T-cell (primary cell): ENCODE data around the gene LSS. TPM values are rescaled to one million over a fixed set of nuclear protein-coding genes. Genes with fewer than 3 reads are reported as not detected.

Experiments used
- ATAC-seq, 4 experiments: fragments of 200-7000 bp in 3 of 4; fragments of 150-1000 bp in 1 of 4; cut with Tn5 transposase; replicated peaks in 1 of 4; 1 replicate in 3 of 4; 2 replicates in 1 of 4; pipeline ENCODE4 v1.10.0; 2021; ENCODE audit warnings: moderate library complexity in 3 of 4, mild to moderate bottlenecking in 2 of 4, moderate number of reproducible peaks in 1 of 4
- CTCF ChIA-PET, 2 donors: fragments of 300-600 bp; sonication (Branson Sonifier 250); formaldehyde crosslinking; loops; one replicate each; lab custom pipeline; 2022; ENCODE audit warnings: antibody characterized with exemption in 2 of 2; lab: Charles Lee
- POLR2A ChIA-PET, 2 donors: fragments of 300-600 bp; sonication (Branson Sonifier 250); formaldehyde crosslinking; loops; one replicate each; lab custom pipeline; 2022; ENCODE audit warnings: antibody characterized with exemption in 2 of 2; lab: Charles Lee
- DNase-seq, 35 experiments: peaks; one replicate each; pipeline versions ENCODE4 v3.0.0 to v3.0.0-alpha.2; 2013 to 2023
- H3K27ac ChIP-seq: one replicate; pipeline ENCODE4 v1.5.1; 2013; ENCODE audit warnings: low read length
- H3K27me3 ChIP-seq, 2 experiments: replicated peaks in 1 of 2; 1 replicate in 1 of 2; 2 replicates in 1 of 2; pipeline versions ENCODE4 v1.6.1 to v1.7.0; 2013; ENCODE audit warnings: low read length in 1 of 2, mixed read lengths in 1 of 2; ENCODE audit not compliant: control insufficient read depth in 2 of 2, insufficient read depth in 2 of 2; ENCODE audit errors: extremely low read depth in 1 of 2
- H3K36me3 ChIP-seq, 2 donors: 1 replicate in 1 of 2; 2 replicates in 1 of 2; pipeline versions ENCODE4 v1.6.1 to v1.7.0; 2013; ENCODE audit warnings: low read length in 1 of 2; ENCODE audit not compliant: control insufficient read depth in 2 of 2, insufficient read depth in 1 of 2; ENCODE audit errors: extremely low read depth in 1 of 2
- H3K4me1 ChIP-seq, 2 experiments: 1 replicate in 1 of 2; 2 replicates in 1 of 2; pipeline versions ENCODE4 v1.6.1 to v1.7.0; 2013; ENCODE audit warnings: low read length in 2 of 2, mixed read lengths in 1 of 2; ENCODE audit not compliant: insufficient read depth in 2 of 2, control insufficient read depth in 1 of 2; ENCODE audit errors: extremely low read depth in 1 of 2
- H3K4me3 ChIP-seq, 2 donors: 1 replicate in 1 of 2; 2 replicates in 1 of 2; pipeline versions ENCODE4 v1.5.1 to v1.7.0; 2013; ENCODE audit warnings: mild to moderate bottlenecking in 2 of 2, low read length in 1 of 2, moderate library complexity in 1 of 2; ENCODE audit not compliant: control insufficient read depth in 1 of 2; ENCODE audit errors: extremely low read depth in 1 of 2
- H3K9me3 ChIP-seq: 2 replicates; pipeline ENCODE4 v1.7.0; 2013
- H3K27ac Mint-ChIP-seq, 2 donors: one replicate each; pipeline ENCODE4 v1.8.0; 2020 to 2021; ENCODE audit warnings: mild to moderate bottlenecking in 2 of 2, mixed read lengths in 2 of 2
- H3K27me3 Mint-ChIP-seq, 2 donors: one replicate each; pipeline ENCODE4 v1.8.0; 2021 to 2022; ENCODE audit warnings: mixed read lengths in 2 of 2
- H3K36me3 Mint-ChIP-seq: one replicate; pipeline ENCODE4 v1.8.0; 2021; ENCODE audit warnings: mixed read lengths
- H3K4me1 Mint-ChIP-seq, 3 donors: one replicate each; pipeline ENCODE4 v1.8.0; 2020 to 2022; ENCODE audit warnings: mixed read lengths in 3 of 3, mild to moderate bottlenecking in 1 of 3
- H3K4me3 Mint-ChIP-seq, 3 donors: one replicate each; pipeline ENCODE4 v1.8.0; 2020 to 2022; ENCODE audit warnings: mild to moderate bottlenecking in 3 of 3, mixed read lengths in 3 of 3, moderate library complexity in 3 of 3
- H3K9me3 Mint-ChIP-seq, 3 donors: one replicate each; pipeline ENCODE4 v1.8.0; 2020 to 2022; ENCODE audit warnings: mixed read lengths in 3 of 3
- WGBS: methylation state at CpG from one replicate; pipeline ENCODE4 v1.1.5; 2013; ENCODE audit warnings: missing lambda C conversion rate; ENCODE audit not compliant: insufficient coverage; 5-methylcytosine and 5-hydroxymethylcytosine counted together
- total RNA-seq, 35 experiments: library from RNA in 6 of 35; stranded (reverse) in 6 of 35; fragments of 120-200 nt in 1 of 35; gene quantifications; one replicate each; pipeline versions ENCODE4 v1.2.1 to v1.2.4 and lab custom pipeline; 2013 to 2026

Gene LSS
- total RNA-seq, 5 donors from 2014 or later (not counting 1 experiment from before 2014, with no cell fraction given) = 41.3 to 63.0 (median 49.4) TPM

DNA sequence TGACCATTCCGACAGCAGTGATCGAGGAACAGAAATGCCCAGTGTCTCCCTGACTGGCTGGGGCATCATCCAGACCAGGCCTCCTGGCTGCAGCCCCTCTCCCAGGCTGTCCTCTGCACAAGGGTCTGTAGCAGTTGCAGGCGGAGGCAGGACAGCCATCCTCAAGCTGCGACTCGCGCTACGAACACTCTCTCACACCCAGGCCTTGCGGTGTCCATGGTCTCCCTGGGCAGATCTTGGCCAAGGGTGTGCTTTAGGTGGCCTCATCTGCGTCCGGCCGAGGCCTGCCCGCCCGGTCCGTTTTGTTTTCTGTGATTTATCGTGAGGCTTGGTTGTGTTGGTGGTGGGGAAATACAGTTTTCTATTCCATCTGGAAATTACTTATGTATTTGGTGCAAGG is 88.9 kb downstream of the LSS start:
- H3K27ac Mint-ChIP-seq = no peak overlapping the region
- CTCF ChIA-PET = no interaction called here
- Histone ChIP-seq H3K27me3 (peaks cover 0 to 41% of the 10 kb centered on the region in 2 experiments), H3K9me3 (no peaks in the 10 kb centered on the region), H3K27ac (no peak overlapping the region), H3K4me1 (peaks cover 0 to 4% of the 10 kb centered on the region in 2 experiments), H3K4me3 (no peak overlapping the region), H3K36me3 (no peaks in the 10 kb centered on the region)
- peaks cover 6 to 8% of the 10 kb centered on the region in 2 donors for H3K27me3 Mint-ChIP-seq
- no peak overlapping the region for H3K4me3 Mint-ChIP-seq
- DNase-seq (no peak), ATAC-seq (no peak)
- no peaks in the 10 kb centered on the region for H3K9me3 Mint-ChIP-seq
- H3K4me1 Mint-ChIP-seq = peaks cover 7 to 10% (median 8%) of the 10 kb centered on the region in 3 donors
- POLR2A ChIA-PET = no interaction called here
- H3K36me3 Mint-ChIP-seq = no peaks in the 10 kb centered on the region
- 94% methylated on average over 7 of the region's 15 CpGs for WGBS

- Histone ChIP-seq H3K27ac (no peak overlapping the region), H3K4me1 (no peaks in the 10 kb centered on the region), H3K4me3 (no peak overlapping the region), H3K9me3 (no peaks in the 10 kb centered on the region), H3K36me3 (no peaks in the 10 kb centered on the region), H3K27me3 (peaks cover 0 to 41% of the 10 kb centered on the region in 2 experiments)
- Mint-ChIP-seq H3K4me1 (peaks cover 0 to 3% (median 1%) of the 10 kb centered on the region in 3 donors), H3K9me3 (no peaks in the 10 kb centered on the region), H3K4me3 (no peak overlapping the region), H3K36me3 (no peaks in the 10 kb centered on the region), H3K27me3 (peaks cover 6 to 8% of the 10 kb centered on the region in 2 donors), H3K27ac (no peak overlapping the region)
- ChIA-PET CTCF (no interaction called here), POLR2A (no interaction called here)
- DNase-seq (no peak), ATAC-seq (no peak)
- 70% methylated on average over 28 of the region's 28 CpGs for WGBS
These were observed 90.1 kb downstream of the LSS start for GRCh38 chr21:46138383-46138970.

Other genes with a start within 250 kb of the LSS start
- gene COL6A1, start 247.0 kb downstream of the LSS start, total RNA-seq = 10 to 100 TPM in 3 of 5 donors, 1 to 10 TPM in 2; 4.2 to 25.3 (median 14.6) TPM
- gene COL6A2, start 130.7 kb downstream of the LSS start, total RNA-seq = 10 to 100 TPM; 33.8 to 85.2 (median 60.7) TPM
- gene FTCD, start 73.2 kb downstream of the LSS start, total RNA-seq = 1 to 10 TPM in 3 of 5 donors, under 1 TPM in 1, not detected in 1; 0.95 to 6.1 (median 2.5) TPM
- 10 to 100 TPM in 3 of 5 donors, 1 to 10 TPM in 2; 1.4 to 22.8 (median 12.5) TPM for gene SPATC1L, start 44.3 kb downstream of the LSS start, total RNA-seq
- 100 to 1,000 TPM; 126 to 180 (median 166) TPM for gene MCM3AP, start 56.8 kb upstream of the LSS start, total RNA-seq
- gene YBEY, start 57.6 kb upstream of the LSS start, total RNA-seq = 10 to 100 TPM; 10.0 to 21.2 (median 19.3) TPM
- 1 to 10 TPM; 3.9 to 9.2 (median 8.3) TPM for gene C21orf58, start 95.1 kb upstream of the LSS start, total RNA-seq
- 10 to 100 TPM; 52.8 to 65.0 (median 58.6) TPM for gene PCNT, start 95.4 kb upstream of the LSS start, total RNA-seq
- 100 to 1,000 TPM; 113 to 132 (median 128) TPM for gene DIP2A, start 230.1 kb upstream of the LSS start, total RNA-seq